BE2C (cell line): ENCODE data around the gene IARS2.

Experiments
- DNase-seq: peaks from one replicate; pipeline ENCODE4 v3.0.0-alpha.2; 2020
- H3K27me3 ChIP-seq: fragments of 250-450 bp; sonication (Bioruptor Pico); 2 replicates; pipeline ENCODE4 v1.5.1; 2020; ENCODE audit warnings: mild to moderate bottlenecking
- H3K36me3 ChIP-seq: fragments of 250-450 bp; sonication (Bioruptor Pico); 2 replicates; pipeline ENCODE4 v1.5.1; 2020; ENCODE audit warnings: mild to moderate bottlenecking
- H3K4me1 ChIP-seq: fragments of 250-450 bp; sonication (Bioruptor Pico); 2 replicates; pipeline ENCODE4 v1.5.1; 2020
- H3K4me3 ChIP-seq: 2 replicates; pipeline ENCODE4 v1.5.1; 2011; ENCODE audit warnings: low read depth, low read length
- H3K9me3 ChIP-seq: fragments of 250-450 bp; sonication (Bioruptor Pico); 2 replicates; pipeline ENCODE4 v1.5.1; 2020
- TF ChIP-seq, protein P1 (sequence below): IDR thresholded peaks from 2 replicates; pipeline ENCODE4 v1.5.1; 2012; ENCODE audit warnings: mild to moderate bottlenecking, low read depth, low read length

Gene IARS2

DNA sequence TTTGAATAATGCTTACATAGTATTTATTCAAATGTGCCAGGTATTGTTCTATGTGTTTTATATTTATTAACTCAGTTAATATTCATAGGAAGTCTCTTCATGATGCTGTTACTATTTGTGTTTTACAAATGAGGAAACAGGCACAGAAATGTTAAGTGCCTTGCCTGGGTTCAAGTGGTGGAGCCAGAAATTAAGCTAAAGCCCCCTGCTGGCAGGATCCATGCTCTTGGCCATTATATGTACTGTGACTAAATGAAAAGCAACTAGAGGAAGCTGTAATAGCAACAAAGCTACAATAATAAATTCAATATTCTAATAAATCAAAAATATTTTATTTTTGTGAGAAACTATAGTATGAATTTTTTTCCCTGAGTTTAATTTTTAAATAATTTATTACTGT is 30.0 kb downstream of the IARS2 start:
- TF ChIP-seq, protein P1, sequence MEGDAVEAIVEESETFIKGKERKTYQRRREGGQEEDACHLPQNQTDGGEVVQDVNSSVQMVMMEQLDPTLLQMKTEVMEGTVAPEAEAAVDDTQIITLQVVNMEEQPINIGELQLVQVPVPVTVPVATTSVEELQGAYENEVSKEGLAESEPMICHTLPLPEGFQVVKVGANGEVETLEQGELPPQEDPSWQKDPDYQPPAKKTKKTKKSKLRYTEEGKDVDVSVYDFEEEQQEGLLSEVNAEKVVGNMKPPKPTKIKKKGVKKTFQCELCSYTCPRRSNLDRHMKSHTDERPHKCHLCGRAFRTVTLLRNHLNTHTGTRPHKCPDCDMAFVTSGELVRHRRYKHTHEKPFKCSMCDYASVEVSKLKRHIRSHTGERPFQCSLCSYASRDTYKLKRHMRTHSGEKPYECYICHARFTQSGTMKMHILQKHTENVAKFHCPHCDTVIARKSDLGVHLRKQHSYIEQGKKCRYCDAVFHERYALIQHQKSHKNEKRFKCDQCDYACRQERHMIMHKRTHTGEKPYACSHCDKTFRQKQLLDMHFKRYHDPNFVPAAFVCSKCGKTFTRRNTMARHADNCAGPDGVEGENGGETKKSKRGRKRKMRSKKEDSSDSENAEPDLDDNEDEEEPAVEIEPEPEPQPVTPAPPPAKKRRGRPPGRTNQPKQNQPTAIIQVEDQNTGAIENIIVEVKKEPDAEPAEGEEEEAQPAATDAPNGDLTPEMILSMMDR, result peak; percentile 59
- Histone ChIP-seq H3K27me3 (no peaks in the 10 kb centered on the region), H3K9me3 (no peaks in the 10 kb centered on the region), H3K36me3 (peaks cover 21% of the 10 kb centered on the region), H3K4me3 (no peak overlapping the region), H3K4me1 (no peaks in the 10 kb centered on the region; the same call in none of the 2 replicates)
- no peak for DNase-seq

DNA sequence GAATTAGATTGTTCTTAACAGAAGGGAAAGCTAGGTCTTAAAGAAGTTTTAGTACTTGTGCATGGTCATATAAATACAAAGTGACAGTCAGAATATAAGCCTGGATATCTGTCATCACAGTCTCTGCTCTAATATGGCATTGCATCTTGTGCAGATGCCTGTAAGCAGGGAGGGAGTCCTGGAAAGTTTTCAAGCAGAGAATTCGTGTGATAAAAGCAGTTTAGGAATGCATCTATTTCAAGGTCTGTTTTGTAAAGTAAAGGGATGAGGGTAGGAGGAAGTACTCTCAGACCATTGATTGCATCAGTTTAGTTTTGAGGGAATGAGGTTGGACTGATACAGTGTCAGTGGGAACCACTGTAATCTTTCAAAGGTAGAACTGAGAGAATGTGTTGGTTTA is 30.6 kb downstream of the IARS2 start:
- Histone ChIP-seq H3K4me3 (no peak overlapping the region), H3K36me3 (peaks cover 28% of the 10 kb centered on the region), H3K9me3 (no peaks in the 10 kb centered on the region), H3K4me1 (no peaks in the 10 kb centered on the region; the same call in none of the 2 replicates), H3K27me3 (no peaks in the 10 kb centered on the region)
- TF ChIP-seq, protein P1, result no peak
- no peak for DNase-seq

DNA sequence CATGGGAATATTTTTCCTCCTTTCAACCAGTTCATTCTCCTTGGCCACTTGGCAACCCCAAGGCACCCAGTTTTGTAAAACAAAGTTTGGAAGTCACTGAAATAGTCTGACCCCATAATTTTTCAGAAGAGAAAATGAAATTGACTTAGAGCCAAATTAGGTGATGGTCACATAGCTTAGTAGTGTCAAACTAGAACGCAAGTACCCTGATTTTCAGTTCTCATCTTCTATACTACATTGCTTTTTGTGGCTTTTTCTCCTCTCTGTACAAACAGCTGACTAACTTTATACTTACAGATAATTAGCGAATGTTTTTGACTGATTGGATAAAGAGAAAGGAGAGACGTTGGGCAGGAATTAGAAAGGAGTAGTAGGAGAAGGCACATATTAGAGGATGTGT is 33.1 kb downstream of the IARS2 start:
- Histone ChIP-seq H3K4me1 (no peaks in the 10 kb centered on the region; the same call in none of the 2 replicates), H3K9me3 (no peaks in the 10 kb centered on the region), H3K4me3 (no peak overlapping the region), H3K36me3 (peaks cover 32% of the 10 kb centered on the region), H3K27me3 (no peaks in the 10 kb centered on the region)
- TF ChIP-seq, protein P1, result no peak
- no peak for DNase-seq

DNA sequence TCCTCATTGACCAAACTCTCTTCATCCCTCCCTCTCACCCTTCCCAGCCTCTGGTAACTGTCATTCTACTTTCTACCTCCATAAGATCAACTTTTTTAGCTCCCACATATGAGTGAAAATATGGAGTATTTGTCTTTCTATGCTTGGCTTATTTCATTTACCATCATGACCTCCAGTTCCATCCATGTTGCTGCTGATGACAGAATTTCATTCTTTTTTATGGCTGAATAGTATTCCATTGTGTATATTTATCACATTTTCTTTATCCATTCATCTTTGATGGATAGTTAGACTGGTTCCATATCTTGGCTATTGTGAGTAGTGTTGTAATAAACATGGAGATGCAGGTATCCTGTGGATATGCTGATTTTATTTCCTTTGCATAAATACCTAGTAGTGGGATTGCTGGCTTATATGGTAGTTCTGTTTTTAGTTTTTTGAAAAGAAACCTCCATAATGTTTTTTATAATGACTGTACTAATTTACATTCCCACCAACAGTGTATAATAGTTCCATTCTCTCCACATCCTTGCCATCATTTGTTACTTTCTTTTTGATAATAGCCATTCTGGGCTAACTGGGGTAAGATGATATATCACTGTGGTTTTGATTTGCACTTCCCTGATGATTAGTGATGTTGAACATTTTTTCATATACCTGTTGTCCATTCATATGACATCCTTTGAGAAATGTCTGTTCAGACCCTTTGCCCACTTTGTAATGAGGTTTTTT is 35.7 kb downstream of the IARS2 start:
- Histone ChIP-seq H3K27me3 (no peaks in the 10 kb centered on the region), H3K4me1 (no peaks in the 10 kb centered on the region; the same call in 1 of the 2 replicates), H3K36me3 (peaks cover 41% of the 10 kb centered on the region), H3K4me3 (no peak overlapping the region), H3K9me3 (no peaks in the 10 kb centered on the region)
- TF ChIP-seq, protein P1, result no peak
- DNase-seq, result no peak

DNA sequence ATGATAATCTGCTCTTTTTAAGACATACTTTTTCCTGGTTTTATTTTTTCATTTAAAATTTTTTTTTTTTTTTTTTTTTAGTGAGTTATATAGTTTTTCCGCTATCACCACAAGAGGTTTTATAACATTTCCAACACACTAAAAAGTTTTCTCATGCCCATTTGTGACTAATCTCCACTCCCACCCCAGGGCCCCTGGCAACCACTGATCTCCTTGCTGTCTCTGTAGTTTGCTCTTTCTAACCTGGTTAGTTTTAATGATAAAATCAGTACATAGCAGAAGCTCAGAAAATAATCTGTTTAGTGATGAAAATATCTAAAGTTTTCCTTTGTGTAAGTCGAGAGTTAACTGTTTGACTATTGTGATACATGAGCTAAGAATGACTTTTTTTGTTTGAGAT is 41.8 kb downstream of the IARS2 start:
- Histone ChIP-seq H3K4me1 (no peaks in the 10 kb centered on the region), H3K4me3 (no peak overlapping the region), H3K27me3 (no peaks in the 10 kb centered on the region), H3K36me3 (peaks cover 49% of the 10 kb centered on the region), H3K9me3 (no peaks in the 10 kb centered on the region)
- DNase-seq, result no peak
- TF ChIP-seq, protein P1, result no peak

DNA sequence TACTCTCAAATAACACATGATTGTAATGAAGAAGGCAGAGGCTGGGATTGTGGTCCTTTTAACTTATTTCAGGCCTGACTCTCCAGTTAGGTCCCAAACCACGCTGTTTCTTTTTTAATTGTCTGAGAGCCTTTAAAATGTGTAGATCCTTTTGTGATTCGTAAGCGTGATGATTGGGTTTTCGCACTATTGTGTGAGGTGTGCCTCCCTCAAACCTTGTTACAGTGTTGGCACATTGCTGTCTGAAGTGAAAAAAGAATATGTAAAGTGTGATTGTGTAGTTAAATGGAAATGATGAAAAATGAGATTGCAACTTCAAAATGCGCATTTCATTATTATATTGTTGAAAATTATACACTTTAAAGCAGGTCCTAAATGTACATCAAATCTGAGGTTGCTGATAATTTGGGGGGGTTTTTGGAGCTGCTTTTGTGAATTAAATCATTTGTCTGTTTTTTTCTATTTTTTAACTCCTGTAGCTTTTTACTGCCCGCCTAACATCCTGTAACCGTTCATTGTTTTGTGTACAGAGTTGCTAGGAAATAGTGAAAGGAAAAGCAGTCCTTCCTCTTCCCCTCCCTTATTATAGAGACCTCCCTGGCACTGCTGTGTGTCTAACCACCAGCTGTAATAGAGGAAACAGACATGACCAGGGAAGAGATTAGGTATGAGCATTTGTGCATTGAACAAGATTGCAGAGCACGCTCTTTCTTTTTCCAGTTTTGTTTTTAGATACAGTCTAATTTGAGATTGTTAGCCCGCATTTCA is 43.3 kb downstream of the IARS2 start:
- TF ChIP-seq, protein P1, result no peak
- no peak overlapping the region for H3K4me3 ChIP-seq
- no peak for DNase-seq
- no peaks in the 10 kb centered on the region for H3K27me3 ChIP-seq
- no peaks in the 10 kb centered on the region for H3K4me1 ChIP-seq
- H3K36me3 ChIP-seq, result peaks cover 55% of the 10 kb centered on the region
- no peaks in the 10 kb centered on the region for H3K9me3 ChIP-seq
